Panc1 (cell line): ENCODE measurements around the gene VPS4B. TPM values are rescaled to one million over a fixed set of nuclear protein-coding genes. Genes with fewer than 3 reads are reported as not detected.

Experiments
- ATAC-seq: fragments of 200-7000 bp; cut with Tn5 transposase; 2 replicates; pipeline ENCODE4 v1.9.1; 2020; ENCODE audit warnings: mild to moderate bottlenecking, moderate library complexity
- BruUV-seq: library from RNA; stranded (reverse); fragments of 400-500 nt; replicated peaks from 2 replicates; lab custom pipeline; 2021; lab: Mats Ljungman, UMichigan
- CTCF ChIA-PET: fragments of 300-600 bp; sonication (Branson Sonifier 250); formaldehyde crosslinking; loops from one replicate; lab custom pipeline; 2022; ENCODE audit warnings: antibody characterized with exemption; lab: Charles Lee
- POLR2A ChIA-PET: fragments of 300-600 bp; sonication (Branson Sonifier 250); formaldehyde crosslinking; loops from one replicate; lab custom pipeline; 2022; ENCODE audit warnings: antibody characterized with exemption; lab: Charles Lee
- DNase-seq: peaks from one replicate; pipeline ENCODE4 v3.0.0-alpha.2; 2010; ENCODE audit warnings: low read depth, low spot score
- H3K27ac ChIP-seq: 2 replicates; pipeline ENCODE4 v1.5.1; 2011; ENCODE audit warnings: mild to moderate bottlenecking, low read length, inconsistent platforms
- H3K27me3 ChIP-seq: fragments of 200-500 bp; sonication (Bioruptor generic); 2 replicates; pipeline ENCODE4 v1.6.0; 2014; ENCODE audit warnings: low read length, inconsistent platforms; ENCODE audit not compliant: control insufficient read depth, insufficient read depth
- H3K36me3 ChIP-seq: fragments of 200-500 bp; sonication (Bioruptor generic); 2 replicates; pipeline ENCODE4 v1.5.1; 2014; ENCODE audit warnings: inconsistent platforms, mild to moderate bottlenecking, low read length, moderate library complexity; ENCODE audit not compliant: control insufficient read depth, insufficient read depth
- H3K4me1 ChIP-seq: 2 replicates; pipeline ENCODE4 v1.5.1; 2011; ENCODE audit warnings: inconsistent platforms, mild to moderate bottlenecking, low read length, moderate library complexity; ENCODE audit not compliant: control insufficient read depth, insufficient read depth
- H3K4me3 ChIP-seq, 2 experiments: 2 replicates each; pipeline ENCODE4 v1.5.1; 2011 to 2012; ENCODE audit warnings: low read depth in 2 of 2, low read length in 2 of 2, mild to moderate bottlenecking in 2 of 2, inconsistent platforms in 1 of 2, moderate library complexity in 1 of 2
- H3K9me3 ChIP-seq: fragments of 200-500 bp; sonication (Bioruptor generic); 2 replicates; pipeline ENCODE4 v1.5.1; 2014; ENCODE audit warnings: low read depth, mild to moderate bottlenecking, inconsistent platforms, low read length, moderate library complexity; ENCODE audit not compliant: control insufficient read depth, insufficient read depth
- CTCF ChIP-seq: fragments of 450-650 bp; IDR thresholded peaks from 2 replicates; pipeline ENCODE4 v1.5.1; 2017; ENCODE audit warnings: mild to moderate bottlenecking
- POLR2AphosphoS5 ChIP-seq: IDR thresholded peaks from 2 replicates; pipeline ENCODE4 v1.6.1; 2012; ENCODE audit warnings: mild to moderate bottlenecking, low read depth, low read length, moderate library complexity
- REST ChIP-seq, 2 experiments: IDR thresholded peaks; 2 replicates each; pipeline ENCODE4 v1.6.1; 2011 to 2012; ENCODE audit warnings: low read depth in 2 of 2, control low read depth in 1 of 2, low read length in 1 of 2, mild to moderate bottlenecking in 1 of 2, moderate library complexity in 1 of 2; ENCODE audit not compliant: insufficient read depth in 1 of 2
- SIN3A ChIP-seq: IDR thresholded peaks from 2 replicates; pipeline ENCODE4 v1.6.1; 2012; ENCODE audit warnings: low read depth, mild to moderate bottlenecking, low read length, moderate library complexity, borderline replicate concordance; ENCODE audit not compliant: insufficient read depth
- TCF7L2 ChIP-seq: IDR thresholded peaks from 2 replicates; pipeline ENCODE4 v1.6.1; 2011; ENCODE audit warnings: mild to moderate bottlenecking, low read depth, low read length, inconsistent platforms
- in situ Hi-C: cut with HindIII; loops from 2 replicates; pipeline ENCODE4 v1.10.0; 2016; ENCODE audit warnings: low sequenced_read_pairs, low pct_unique_long_range_greater_than_20kb
- intact Hi-C: fragments of 100-400 bp; cut with micrococcal nuclease; formaldehyde crosslinking; loops from one replicate; pipeline ENCODE4 v1.10.0; 2022; ENCODE audit not compliant: unreplicated experiment
- total RNA-seq: library from RNA; stranded (reverse); gene quantifications from one replicate; pipeline ENCODE4 v1.2.1, GENCODE V29; 2021; ENCODE audit not compliant: unreplicated experiment

Gene VPS4B
- total RNA-seq, 1 experiment from 2014 or later, result 44.5 TPM

DNA sequence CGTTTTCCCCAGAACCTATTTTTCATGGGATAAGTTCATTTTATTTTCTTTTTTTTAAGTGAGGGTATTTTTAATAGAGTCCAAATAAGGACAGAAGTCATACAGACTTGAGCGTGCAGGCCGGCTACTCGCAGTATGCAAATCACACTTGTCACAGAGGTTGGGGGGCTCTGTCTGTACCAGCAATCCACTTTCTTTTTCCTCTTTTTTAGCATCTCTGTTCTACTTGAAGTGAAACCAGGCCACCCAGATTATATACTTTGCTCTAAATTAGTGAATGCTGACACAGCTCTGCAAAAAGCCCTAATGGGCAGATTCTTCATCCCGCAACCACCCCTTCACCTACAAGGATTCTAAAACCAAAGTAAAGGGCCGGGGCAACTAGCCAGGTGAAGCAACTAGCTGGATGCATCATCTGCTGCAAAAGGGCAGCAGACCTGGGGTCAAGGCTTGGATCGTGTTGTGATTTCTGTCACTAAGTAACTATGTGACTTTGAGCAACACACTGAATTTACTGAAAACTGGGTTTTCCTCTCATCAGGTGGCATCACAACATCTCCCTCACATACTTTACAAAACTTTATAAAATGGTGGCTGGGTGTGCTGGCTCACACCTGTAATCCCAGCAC lies 73.7 kb downstream of the VPS4B start:
- TF ChIP-seq CTCF (no peak), SIN3A (no peak), TCF7L2 (no peak), REST (IDR thresholded peaks at IDR 0.05; ENCODE audit: insufficient read depth in 1 of 2, low read depth in 2 of 2, low read length in 1 of 2) (no peak), POLR2AphosphoS5 (no peak)
- ChIA-PET POLR2A (no interaction called here), CTCF (no interaction called here)
- Histone ChIP-seq H3K9me3 (no peaks in the 10 kb centered on the region), H3K36me3 (peaks cover 4% of the 10 kb centered on the region; the same call in 1 of the 2 replicates), H3K4me1 (no peaks in the 10 kb centered on the region), H3K27me3 (no peaks in the 10 kb centered on the region), H3K27ac (no peak overlapping the region), H3K4me3 (no peak overlapping the region)
- in situ Hi-C loops, result no loop called here
- BruUV-seq, result no TSS peak
- intact Hi-C loops, result no loop called here
- DNase-seq (no peak), ATAC-seq (no peak)

DNA sequence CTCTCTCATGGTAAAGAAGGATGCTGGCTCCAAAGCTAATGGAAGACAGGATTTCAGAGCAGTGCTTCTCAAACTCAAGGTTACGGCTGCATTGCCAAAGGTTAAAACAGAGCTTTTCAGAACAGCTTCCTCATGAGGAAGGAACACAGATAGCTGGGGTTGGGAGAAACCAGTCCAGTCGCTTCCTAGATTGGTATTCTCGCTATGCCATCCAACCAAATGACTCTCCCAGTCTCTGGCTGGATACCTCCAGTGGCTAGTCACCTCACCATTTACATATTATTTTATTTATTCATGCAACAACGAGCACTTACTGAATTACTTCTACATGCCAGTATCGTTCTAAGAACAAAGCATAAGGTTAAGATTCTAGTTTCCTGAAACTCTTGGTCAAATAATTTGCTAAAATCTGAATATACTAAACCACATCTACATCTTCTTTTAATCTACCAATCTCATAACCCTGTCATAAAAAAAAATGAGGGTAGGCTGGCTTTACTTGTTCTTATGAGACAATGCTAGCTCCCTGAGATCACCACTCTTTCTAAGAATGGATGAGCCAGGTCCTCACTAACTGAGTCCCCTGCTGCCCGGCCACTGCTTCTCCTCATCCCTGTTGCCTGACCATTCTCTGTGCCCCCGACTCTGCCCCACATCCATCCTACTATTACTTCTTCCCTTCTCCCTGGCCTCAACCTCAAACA lies 75.6 kb downstream of the VPS4B start:
- no peaks in the 10 kb centered on the region for H3K27me3 ChIP-seq
- H3K9me3 ChIP-seq, result no peaks in the 10 kb centered on the region
- BruUV-seq, result no TSS peak
- in situ Hi-C loops, result no loop called here
- peaks cover 4% of the 10 kb centered on the region; the same call in 1 of the 2 replicates for H3K36me3 ChIP-seq
- TF ChIP-seq SIN3A (no peak), REST (IDR thresholded peaks at IDR 0.05; ENCODE audit: insufficient read depth in 1 of 2, low read depth in 2 of 2, low read length in 1 of 2) (no peak), TCF7L2 (no peak), CTCF (no peak), POLR2AphosphoS5 (no peak)
- H3K4me3 ChIP-seq, result no peak overlapping the region
- CTCF ChIA-PET, result no interaction called here
- H3K27ac ChIP-seq, result no peak overlapping the region
- DNase-seq (no peak), ATAC-seq (no peak)
- intact Hi-C loops, result no loop called here
- POLR2A ChIA-PET, result no interaction called here
- H3K4me1 ChIP-seq, result no peaks in the 10 kb centered on the region
